BE2C (cell line): ENCODE measurements around the gene B3GNT7.

Experiments
- DNase-seq: peaks from one replicate; pipeline ENCODE4 v3.0.0-alpha.2; 2020
- H3K27me3 ChIP-seq: fragments of 250-450 bp; sonication (Bioruptor Pico); 2 replicates; pipeline ENCODE4 v1.5.1; 2020; ENCODE audit warnings: mild to moderate bottlenecking
- H3K36me3 ChIP-seq: fragments of 250-450 bp; sonication (Bioruptor Pico); 2 replicates; pipeline ENCODE4 v1.5.1; 2020; ENCODE audit warnings: mild to moderate bottlenecking
- H3K4me1 ChIP-seq: fragments of 250-450 bp; sonication (Bioruptor Pico); 2 replicates; pipeline ENCODE4 v1.5.1; 2020
- H3K4me3 ChIP-seq: 2 replicates; pipeline ENCODE4 v1.5.1; 2011; ENCODE audit warnings: low read depth, low read length
- H3K9me3 ChIP-seq: fragments of 250-450 bp; sonication (Bioruptor Pico); 2 replicates; pipeline ENCODE4 v1.5.1; 2020
- TF ChIP-seq, protein P1 (sequence below): IDR thresholded peaks from 2 replicates; pipeline ENCODE4 v1.5.1; 2012; ENCODE audit warnings: mild to moderate bottlenecking, low read depth, low read length

The B3GNT7 gene

DNA sequence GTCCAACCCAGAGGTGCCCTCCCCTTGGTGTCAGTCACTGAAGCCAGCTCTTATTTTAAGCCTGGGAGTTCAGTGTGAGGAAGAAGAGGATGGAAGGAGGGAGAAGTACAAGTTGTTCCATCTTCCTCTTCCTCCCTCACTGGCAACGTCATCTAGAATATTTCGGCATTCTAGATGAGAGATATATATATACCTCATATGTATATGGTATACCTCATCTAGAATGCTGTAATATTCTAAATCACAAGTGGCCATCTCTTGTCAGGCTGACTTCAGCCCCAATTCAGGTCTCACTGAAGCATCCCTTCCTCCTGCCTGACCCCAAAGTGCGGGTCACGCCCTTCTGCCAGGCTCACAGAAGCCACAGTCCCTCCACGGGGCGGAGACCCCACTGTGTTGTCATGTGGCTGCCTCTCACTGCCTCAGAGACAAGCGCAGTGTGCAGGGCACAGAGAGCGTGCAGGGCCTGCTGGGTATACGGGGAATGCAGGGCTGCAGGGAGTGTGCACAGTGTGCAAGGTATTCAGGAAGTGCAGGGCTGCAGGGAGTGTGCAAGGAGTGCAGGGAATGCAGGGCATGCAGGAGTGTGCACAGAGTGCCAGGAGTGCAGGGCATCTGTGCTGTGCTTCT, 32.8 kb upstream of the B3GNT7 start:
- no peaks in the 10 kb centered on the region for H3K27me3 ChIP-seq
- peaks cover 3% of the 10 kb centered on the region; the same call in 1 of the 2 replicates for H3K36me3 ChIP-seq
- peaks cover 36% of the 10 kb centered on the region for H3K4me1 ChIP-seq
- no peak overlapping the region for H3K4me3 ChIP-seq
- no peak for DNase-seq
- TF ChIP-seq, protein P1, sequence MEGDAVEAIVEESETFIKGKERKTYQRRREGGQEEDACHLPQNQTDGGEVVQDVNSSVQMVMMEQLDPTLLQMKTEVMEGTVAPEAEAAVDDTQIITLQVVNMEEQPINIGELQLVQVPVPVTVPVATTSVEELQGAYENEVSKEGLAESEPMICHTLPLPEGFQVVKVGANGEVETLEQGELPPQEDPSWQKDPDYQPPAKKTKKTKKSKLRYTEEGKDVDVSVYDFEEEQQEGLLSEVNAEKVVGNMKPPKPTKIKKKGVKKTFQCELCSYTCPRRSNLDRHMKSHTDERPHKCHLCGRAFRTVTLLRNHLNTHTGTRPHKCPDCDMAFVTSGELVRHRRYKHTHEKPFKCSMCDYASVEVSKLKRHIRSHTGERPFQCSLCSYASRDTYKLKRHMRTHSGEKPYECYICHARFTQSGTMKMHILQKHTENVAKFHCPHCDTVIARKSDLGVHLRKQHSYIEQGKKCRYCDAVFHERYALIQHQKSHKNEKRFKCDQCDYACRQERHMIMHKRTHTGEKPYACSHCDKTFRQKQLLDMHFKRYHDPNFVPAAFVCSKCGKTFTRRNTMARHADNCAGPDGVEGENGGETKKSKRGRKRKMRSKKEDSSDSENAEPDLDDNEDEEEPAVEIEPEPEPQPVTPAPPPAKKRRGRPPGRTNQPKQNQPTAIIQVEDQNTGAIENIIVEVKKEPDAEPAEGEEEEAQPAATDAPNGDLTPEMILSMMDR = no peak
- H3K9me3 ChIP-seq = no peaks in the 10 kb centered on the region

DNA sequence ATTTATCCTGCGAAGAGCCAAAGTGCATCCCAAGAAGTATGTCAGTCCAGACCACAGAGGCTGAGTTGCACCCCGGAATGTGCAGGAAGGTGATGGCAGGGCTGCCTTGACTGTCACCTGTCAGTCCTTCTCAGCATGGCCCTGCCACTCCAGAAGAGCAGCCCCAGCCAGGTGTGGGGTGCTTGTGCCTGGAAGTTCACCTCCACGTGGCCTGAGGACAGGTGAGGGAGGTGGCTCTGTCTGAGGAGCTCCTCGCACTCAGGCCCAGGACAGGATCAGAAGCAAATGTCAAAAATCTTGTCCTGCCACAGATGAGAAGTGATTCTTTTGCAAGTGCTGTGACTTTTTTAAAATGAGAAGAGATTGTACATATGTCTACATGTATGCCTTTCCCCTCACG, 31.4 kb upstream of the B3GNT7 start:
- H3K4me1 ChIP-seq = peaks cover 31% of the 10 kb centered on the region
- no peaks in the 10 kb centered on the region for H3K27me3 ChIP-seq
- H3K9me3 ChIP-seq = no peaks in the 10 kb centered on the region
- TF ChIP-seq, protein P1 = no peak
- peaks cover 3% of the 10 kb centered on the region; the same call in 1 of the 2 replicates for H3K36me3 ChIP-seq
- H3K4me3 ChIP-seq = no peak overlapping the region
- DNase-seq = no peak

DNA sequence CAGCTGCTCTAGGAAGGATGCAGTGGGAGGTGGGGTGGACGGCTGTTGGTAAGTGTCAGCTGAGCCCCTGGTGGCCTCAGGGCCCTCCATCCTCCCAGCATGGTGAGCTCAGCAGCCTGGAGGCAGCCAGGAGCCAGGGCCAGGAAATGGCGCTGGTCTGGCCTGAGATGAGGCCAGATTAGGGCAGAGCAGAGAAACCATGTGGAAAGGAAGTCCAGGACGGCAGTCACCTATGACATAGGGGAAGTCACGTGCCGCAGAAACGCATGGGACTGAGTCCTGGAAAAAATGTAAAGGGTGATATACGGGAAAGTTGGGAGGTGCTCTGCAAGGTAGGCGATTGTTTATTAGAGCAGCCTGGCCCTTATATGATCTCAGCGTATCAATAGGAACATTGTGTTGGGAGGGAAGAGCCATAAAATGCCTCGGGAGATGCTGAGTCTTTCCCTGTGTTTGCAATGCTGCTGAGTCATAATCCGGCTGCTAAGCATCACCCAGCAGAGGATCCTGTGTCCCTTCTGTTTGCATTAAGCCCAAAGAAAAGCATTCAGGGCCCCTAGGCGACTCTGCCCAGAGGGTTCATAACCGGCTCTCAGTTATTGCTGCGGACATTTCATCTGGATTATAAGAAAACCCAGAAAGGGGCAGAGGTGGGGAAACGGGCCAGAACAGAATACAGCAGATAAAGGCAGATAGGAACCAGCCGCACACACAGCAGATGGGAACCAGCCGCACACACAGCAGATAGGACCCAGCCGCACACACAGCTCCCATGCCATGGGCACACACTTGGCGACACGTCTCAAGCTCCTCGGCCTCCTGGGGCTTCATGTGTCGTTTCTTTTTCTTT, 30.3 kb upstream of the B3GNT7 start:
- TF ChIP-seq, protein P1 = no peak
- Histone ChIP-seq H3K4me1 (peaks cover 28% of the 10 kb centered on the region), H3K36me3 (peaks cover 3% of the 10 kb centered on the region; the same call in 1 of the 2 replicates), H3K27me3 (no peaks in the 10 kb centered on the region), H3K4me3 (peak overlapping the region; percentile 31), H3K9me3 (no peaks in the 10 kb centered on the region)
- DNase-seq = peak; percentile 95

DNA sequence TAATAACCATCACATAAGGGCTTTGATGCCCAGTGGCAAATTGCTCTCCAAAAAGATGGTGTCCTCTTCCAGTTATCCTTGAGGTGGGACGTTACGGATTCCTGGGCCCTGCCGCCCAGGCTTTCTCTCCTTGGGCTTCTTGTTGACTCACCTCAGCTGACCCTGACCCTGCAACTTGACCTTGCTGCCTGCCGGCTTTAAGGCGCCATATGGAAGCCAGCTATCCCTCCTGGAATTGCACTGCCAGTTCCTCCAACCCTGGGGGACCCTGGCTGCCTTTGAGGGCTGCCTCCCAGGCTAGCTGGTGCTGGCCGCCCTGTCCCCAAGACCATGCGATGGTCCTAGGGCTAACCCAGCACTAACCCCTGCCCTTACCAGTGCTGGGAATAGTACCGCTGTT, 28.3 kb upstream of the B3GNT7 start:
- H3K9me3 ChIP-seq = no peaks in the 10 kb centered on the region
- H3K4me1 ChIP-seq = peaks cover 36% of the 10 kb centered on the region
- DNase-seq = no peak
- no peaks in the 10 kb centered on the region for H3K36me3 ChIP-seq
- TF ChIP-seq, protein P1 = no peak
- H3K4me3 ChIP-seq = no peak overlapping the region
- no peaks in the 10 kb centered on the region for H3K27me3 ChIP-seq

DNA sequence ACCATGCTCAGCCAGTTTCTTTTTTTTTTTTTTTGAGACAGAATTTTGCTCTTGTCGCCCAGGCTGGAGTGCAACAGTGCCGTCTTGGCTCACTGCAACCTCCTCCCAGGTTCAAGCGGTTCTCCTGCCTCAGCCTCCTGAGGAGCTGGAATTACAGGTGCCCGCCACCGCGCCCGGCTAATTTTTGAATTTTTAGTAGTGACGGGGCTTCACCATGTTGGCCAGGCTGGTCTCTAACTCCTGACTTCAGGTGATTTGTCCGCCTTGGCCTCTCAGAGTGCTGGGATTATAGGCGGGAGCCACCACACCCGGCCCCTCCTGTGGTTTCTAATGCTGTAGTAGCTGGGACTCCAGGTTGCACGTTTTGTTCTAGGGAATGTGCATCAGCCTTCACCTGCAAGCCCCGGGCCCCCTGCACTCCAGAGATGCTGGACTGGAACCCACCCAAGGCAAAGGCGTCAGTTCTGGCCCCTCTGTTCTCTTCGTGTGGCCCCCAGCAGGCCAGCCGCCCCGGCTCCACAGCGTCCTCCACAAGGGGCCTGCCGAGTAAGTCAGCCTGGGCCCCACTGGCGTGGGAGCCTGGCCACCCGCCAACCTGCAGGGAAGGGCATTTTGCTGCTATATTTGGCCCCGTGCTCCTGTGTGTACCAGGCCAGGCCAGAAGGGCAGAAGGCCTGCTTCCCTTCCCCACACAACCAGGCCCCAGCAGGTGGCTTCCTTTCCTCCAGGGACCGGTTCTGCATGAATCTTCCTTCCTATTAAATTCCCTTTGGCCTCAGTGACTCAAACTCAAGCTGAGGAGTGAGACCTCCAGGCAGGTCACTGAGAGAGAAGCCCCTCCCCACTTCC, 25.7 kb upstream of the B3GNT7 start:
- Histone ChIP-seq H3K36me3 (no peaks in the 10 kb centered on the region), H3K27me3 (no peaks in the 10 kb centered on the region), H3K9me3 (no peaks in the 10 kb centered on the region), H3K4me3 (no peak overlapping the region), H3K4me1 (peaks cover 29% of the 10 kb centered on the region)
- peak; percentile 71 for DNase-seq
- TF ChIP-seq, protein P1 = no peak
